Kidney (tissue), 14 donors: ENCODE results near the gene URB1. TPM values are rescaled to one million over a fixed set of nuclear protein-coding genes. Genes with fewer than 3 reads are reported as not detected.

Experiments used
- DNase-seq, 5 donors: peaks; one replicate each; pipeline ENCODE4 v3.0.0-alpha.2; 2013 to 2020
- FAIRE-seq: peaks from 2 replicates; lab custom pipeline; 2012; peaks lifted over from hg19 to GRCh38; lab: Jason Lieb, UNC
- H3K27ac ChIP-seq, 2 donors: one replicate each; pipeline ENCODE4 v1.7.0; 2013; ENCODE audit warnings: low read depth in 2 of 2, low read length in 2 of 2, inconsistent platforms in 1 of 2
- H3K27me3 ChIP-seq: one replicate; pipeline ENCODE4 v1.7.1; 2013; ENCODE audit warnings: low read length, inconsistent platforms; ENCODE audit not compliant: control insufficient read depth, insufficient read depth
- H3K36me3 ChIP-seq, 3 donors: one replicate each; pipeline versions ENCODE4 v1.7.0 to v1.7.1; 2013; ENCODE audit warnings: low read length in 3 of 3, control low read depth in 1 of 3, inconsistent platforms in 1 of 3; ENCODE audit not compliant: insufficient read depth in 3 of 3, control insufficient read depth in 2 of 3
- H3K4me1 ChIP-seq, 3 donors: one replicate each; pipeline versions ENCODE4 v1.7.0 to v1.7.1; 2013; ENCODE audit warnings: low read length in 3 of 3, inconsistent platforms in 1 of 3, low read depth in 1 of 3; ENCODE audit not compliant: control insufficient read depth in 2 of 3, insufficient read depth in 2 of 3
- H3K4me3 ChIP-seq, 3 donors: one replicate each; pipeline versions ENCODE4 v1.7.0 to v1.8.1; 2013; ENCODE audit warnings: low read length in 3 of 3, control low read depth in 1 of 3, inconsistent platforms in 1 of 3
- H3K9ac ChIP-seq, 3 donors: one replicate each; pipeline versions ENCODE4 v1.7.0 to v1.7.1; 2013; ENCODE audit warnings: low read length in 3 of 3, control low read depth in 1 of 3, inconsistent platforms in 1 of 3
- H3K9me3 ChIP-seq, 3 donors: one replicate each; pipeline versions ENCODE4 v1.7.0 to v1.7.1; 2013; ENCODE audit warnings: low read length in 3 of 3, control low read depth in 1 of 3, inconsistent platforms in 1 of 3; ENCODE audit not compliant: control insufficient read depth in 2 of 3, insufficient read depth in 1 of 3
- CTCF ChIP-seq: IDR thresholded peaks from 3 replicates; pipeline ENCODE4 v1.5.1; 2012; ENCODE audit warnings: mild to moderate bottlenecking, moderate library complexity, borderline replicate concordance; ENCODE audit not compliant: insufficient read depth; ENCODE audit errors: extremely low read depth
- intact Hi-C: fragments of 100-400 bp; cut with DNase I; formaldehyde crosslinking; loops from one replicate; pipeline ENCODE4 v1.11.1; 2022
- polyA plus RNA-seq: library from polyadenylated mRNA; stranded (reverse); fragments of 350-450 nt; fragmentation: Illumina TruSeq; extraction: RNeasy Lipid Tissue Mini Kit (QIAGEN cat#74804); gene quantifications from one replicate; pipeline ENCODE4 v1.2.3, GENCODE V29; 2014; ENCODE audit warnings: low read depth, low replicate concordance; ENCODE audit not compliant: insufficient read depth
- total RNA-seq: library from RNA; stranded (reverse); fragmentation: NEBNext Ultra II Directional; extraction: Animal tissue kit (Norgen Biotek cat#: 25700); gene quantifications from one replicate; pipeline ENCODE4 v1.2.1, GENCODE V29; 2021
- donor health status: control.
- donor health status: control.
- donor health status: control.
- donor health status: control.
- donor health status: control.
- donor health status: DM: yes; HTN: yes; CAD: no.
- donor health status: Normal renal cell carcinoma (clear cell type).

URB1 gene
- total and polyA plus RNA-seq, 2 donors from 2014 or later = 1.7 to 15.0 TPM

DNA sequence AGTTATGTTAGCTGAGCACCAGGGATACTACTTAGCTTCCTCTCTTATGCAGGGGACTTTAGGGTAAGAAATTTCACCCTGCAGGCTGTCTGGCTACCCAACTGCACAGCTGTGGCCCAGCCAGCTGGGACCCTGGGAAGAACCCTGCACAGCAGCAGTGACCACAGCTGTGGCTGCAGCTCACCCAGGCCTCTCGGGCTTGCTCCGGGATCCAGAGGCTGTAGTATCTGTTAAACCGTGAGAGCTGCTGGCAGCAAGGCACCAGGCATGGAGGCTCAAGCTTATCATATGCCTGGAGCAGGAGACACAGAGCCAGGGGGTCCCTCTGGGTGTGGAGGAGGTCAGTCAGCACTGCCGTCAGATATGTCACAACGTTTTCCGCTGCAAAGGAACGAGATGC lies 40.3 kb downstream of the URB1 start:
- peaks cover 7 to 73% (median 63%) of the 10 kb centered on the region in 3 donors for H3K36me3 ChIP-seq
- no peak overlapping the region for H3K4me3 ChIP-seq
- TF ChIP-seq CTCF = no peak
- H3K27ac ChIP-seq = no peak overlapping the region
- no peaks in the 10 kb centered on the region for H3K9me3 ChIP-seq
- intact Hi-C loops = no loop called here
- FAIRE-seq (no peak), DNase-seq (no peak)
- no peaks in the 10 kb centered on the region for H3K4me1 ChIP-seq
- H3K27me3 ChIP-seq = no peaks in the 10 kb centered on the region
- no peak overlapping the region for H3K9ac ChIP-seq

- no peak overlapping the region for H3K9ac ChIP-seq
- no peak overlapping the region for H3K4me3 ChIP-seq
- DNase-seq = no peak
- TF ChIP-seq CTCF = no peak
- FAIRE-seq = no peak
- H3K4me1 ChIP-seq = no peaks in the 10 kb centered on the region
- intact Hi-C loops = no loop called here
- H3K9me3 ChIP-seq = no peaks in the 10 kb centered on the region
- H3K36me3 ChIP-seq = peaks cover 6 to 64% (median 64%) of the 10 kb centered on the region in 3 donors
- no peaks in the 10 kb centered on the region for H3K27me3 ChIP-seq
- no peak overlapping the region for H3K27ac ChIP-seq
These were observed 41.4 kb downstream of the URB1 start for GRCh38 chr21:32351428-32351827.

DNA sequence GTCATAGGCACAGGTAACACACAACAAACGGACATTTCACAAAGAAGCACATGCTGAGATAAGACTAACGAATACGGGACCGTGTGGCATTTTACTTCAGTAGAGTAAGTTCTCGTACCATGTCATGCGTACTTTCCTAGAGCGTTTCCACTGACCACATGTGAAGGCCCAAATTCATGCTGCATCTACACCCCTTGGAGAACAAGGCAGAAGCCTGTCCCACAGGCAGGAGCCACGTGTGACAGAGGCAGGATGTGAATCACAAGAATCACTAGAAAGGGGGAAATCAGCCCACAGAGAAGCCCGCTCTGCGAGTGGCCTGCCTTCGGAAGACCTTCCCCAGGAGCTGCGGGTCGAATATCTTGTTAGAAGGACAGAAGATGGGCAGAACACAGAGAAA lies 41.8 kb downstream of the URB1 start:
- H3K9ac ChIP-seq = no peak overlapping the region
- no peaks in the 10 kb centered on the region for H3K4me1 ChIP-seq
- FAIRE-seq = no peak
- no peak overlapping the region for H3K4me3 ChIP-seq
- intact Hi-C loops = no loop called here
- TF ChIP-seq CTCF = no peak
- H3K27ac ChIP-seq = no peak overlapping the region
- no peaks in the 10 kb centered on the region for H3K9me3 ChIP-seq
- no peaks in the 10 kb centered on the region for H3K27me3 ChIP-seq
- H3K36me3 ChIP-seq = peaks cover 5 to 63% (median 62%) of the 10 kb centered on the region in 3 donors
- no peak for DNase-seq
